Brain microvascular endothelial cell (primary cell): Measurements from ENCODE around the gene GPN3.
"Not testable (repeated sequence)": the region's sequence is repeated elsewhere in the genome, so short reads cannot be mapped to it uniquely, and the experiment has no call there.

Experiments
- DNase-seq: peaks from one replicate; pipeline ENCODE4 v3.0.0-alpha.2; 2020
- H3K27ac ChIP-seq: fragments of 250-450 bp; sonication (Bioruptor Pico); 2 replicates; pipeline ENCODE4 v1.5.1; 2020; ENCODE audit warnings: mild to moderate bottlenecking, moderate library complexity
- H3K27me3 ChIP-seq: fragments of 250-450 bp; sonication (Bioruptor Pico); replicated peaks from 2 replicates; pipeline ENCODE4 v1.5.1; 2020; ENCODE audit warnings: mild to moderate bottlenecking
- H3K36me3 ChIP-seq: fragments of 250-450 bp; sonication (Bioruptor Pico); replicated peaks from 2 replicates; pipeline ENCODE4 v1.5.1; 2020; ENCODE audit warnings: mild to moderate bottlenecking
- H3K4me3 ChIP-seq: 2 replicates; pipeline ENCODE4 v1.5.1; 2011; ENCODE audit warnings: low read depth, mild to moderate bottlenecking, control low read depth, low read length, moderate library complexity
- CTCF ChIP-seq: IDR thresholded peaks from 2 replicates; pipeline ENCODE4 v1.5.1; 2011; ENCODE audit warnings: low read depth, mild to moderate bottlenecking, moderate library complexity, low read length, control low read depth, inconsistent platforms; ENCODE audit errors: missing control alignments
- in situ Hi-C: cut with HindIII; loops from 2 replicates; pipeline ENCODE4 v1.10.0; 2017; ENCODE audit warnings: low sequenced_read_pairs, low pct_ligation_motif_present

The GPN3 gene

GRCh38 chr12:110431957-110432587, 36.0 kb downstream of the GPN3 start:
- Histone ChIP-seq H3K4me3 (peak overlapping the region; percentile 49), H3K36me3 (peaks cover 26% of the 10 kb centered on the region)
- in situ Hi-C loops: no loop called here

GRCh38 chr12:110429676-110430075, 38.4 kb downstream of the GPN3 start:
- H3K27me3 ChIP-seq, in situ Hi-C loops, H3K36me3 ChIP-seq, DNase-seq, H3K4me3 ChIP-seq, H3K27ac ChIP-seq: not testable (repeated sequence)

More at GRCh38 chr12:110431957-110432587, 36.0 kb downstream of the GPN3 start:
- DNase-seq: no peak
- no peaks in the 10 kb centered on the region for H3K27me3 ChIP-seq
- no peak overlapping the region for H3K27ac ChIP-seq
- TF ChIP-seq CTCF: no peak

GRCh38 chr12:110426406-110426805, 41.7 kb downstream of the GPN3 start:
- DNase-seq: no peak
- no peak overlapping the region for H3K4me3 ChIP-seq
- in situ Hi-C loops: no loop called here
- TF ChIP-seq CTCF: no peak
- H3K27ac ChIP-seq: no peak overlapping the region
- H3K27me3 ChIP-seq: no peaks in the 10 kb centered on the region
- no peaks in the 10 kb centered on the region for H3K36me3 ChIP-seq

GRCh38 chr12:110424237-110424636, 43.8 kb downstream of the GPN3 start:
- Histone ChIP-seq H3K27me3 (no peaks in the 10 kb centered on the region), H3K36me3 (no peaks in the 10 kb centered on the region), H3K27ac (no peak overlapping the region), H3K4me3 (no peak overlapping the region)
- no peak for TF ChIP-seq CTCF
- no peak for DNase-seq
- in situ Hi-C loops: no loop called here

- Histone ChIP-seq H3K27ac (no peak overlapping the region), H3K4me3 (no peak overlapping the region), H3K36me3 (no peaks in the 10 kb centered on the region), H3K27me3 (no peaks in the 10 kb centered on the region)
- in situ Hi-C loops: no loop called here
- DNase-seq: no peak
- TF ChIP-seq CTCF: no peak
Observed at GRCh38 chr12:110421701-110422100, 46.4 kb downstream of the GPN3 start.

GRCh38 chr12:110421159-110421661, 46.8 kb downstream of the GPN3 start:
- no peak for TF ChIP-seq CTCF
- no peak overlapping the region for H3K27ac ChIP-seq
- DNase-seq: no peak
- H3K27me3 ChIP-seq: no peaks in the 10 kb centered on the region
- no peaks in the 10 kb centered on the region for H3K36me3 ChIP-seq
- in situ Hi-C loops: no loop called here
- H3K4me3 ChIP-seq: no peak overlapping the region

GRCh38 chr12:110420644-110421043, 47.4 kb downstream of the GPN3 start:
- in situ Hi-C loops, H3K27ac ChIP-seq, H3K27me3 ChIP-seq, H3K4me3 ChIP-seq, DNase-seq, H3K36me3 ChIP-seq: not testable (repeated sequence)

- H3K4me3 ChIP-seq, DNase-seq, in situ Hi-C loops, H3K36me3 ChIP-seq, H3K27ac ChIP-seq, H3K27me3 ChIP-seq: not testable (repeated sequence)
Observed at GRCh38 chr12:110417113-110417512, 50.9 kb downstream of the GPN3 start.

GRCh38 chr12:110410086-110410485, 58.0 kb downstream of the GPN3 start:
- in situ Hi-C loops, DNase-seq, H3K4me3 ChIP-seq, H3K36me3 ChIP-seq, H3K27ac ChIP-seq, H3K27me3 ChIP-seq: not testable (repeated sequence)
